ENCODE data around the gene TPP2. TPM values are rescaled to one million over a fixed set of nuclear protein-coding genes. Genes with fewer than 3 reads are reported as not detected.

TPP2 gene
- total and polyA plus RNA-seq, 3 donors from 2014 or later, result 86.2 to 171 (median 112) TPM

GRCh38 chr13:102556806-102557205 lies 40.0 kb upstream of the TPP2 start:
- no peak overlapping the region for H3K4me3 ChIP-seq
- no peaks in the 10 kb centered on the region for H3K9me3 ChIP-seq
- intact Hi-C loops (cut with DNase I; ENCODE audit: low total_unique reads), result no loop called here
- no peaks in the 10 kb centered on the region for H3K36me3 ChIP-seq (ENCODE audit: low read depth, missing control alignments)
- no peak for DNase-seq
- TF ChIP-seq POLR2A (IDR thresholded peaks at IDR 0.05), result no peak
- TF ChIP-seq, protein P1, sequence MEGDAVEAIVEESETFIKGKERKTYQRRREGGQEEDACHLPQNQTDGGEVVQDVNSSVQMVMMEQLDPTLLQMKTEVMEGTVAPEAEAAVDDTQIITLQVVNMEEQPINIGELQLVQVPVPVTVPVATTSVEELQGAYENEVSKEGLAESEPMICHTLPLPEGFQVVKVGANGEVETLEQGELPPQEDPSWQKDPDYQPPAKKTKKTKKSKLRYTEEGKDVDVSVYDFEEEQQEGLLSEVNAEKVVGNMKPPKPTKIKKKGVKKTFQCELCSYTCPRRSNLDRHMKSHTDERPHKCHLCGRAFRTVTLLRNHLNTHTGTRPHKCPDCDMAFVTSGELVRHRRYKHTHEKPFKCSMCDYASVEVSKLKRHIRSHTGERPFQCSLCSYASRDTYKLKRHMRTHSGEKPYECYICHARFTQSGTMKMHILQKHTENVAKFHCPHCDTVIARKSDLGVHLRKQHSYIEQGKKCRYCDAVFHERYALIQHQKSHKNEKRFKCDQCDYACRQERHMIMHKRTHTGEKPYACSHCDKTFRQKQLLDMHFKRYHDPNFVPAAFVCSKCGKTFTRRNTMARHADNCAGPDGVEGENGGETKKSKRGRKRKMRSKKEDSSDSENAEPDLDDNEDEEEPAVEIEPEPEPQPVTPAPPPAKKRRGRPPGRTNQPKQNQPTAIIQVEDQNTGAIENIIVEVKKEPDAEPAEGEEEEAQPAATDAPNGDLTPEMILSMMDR (IDR thresholded peaks at IDR 0.05), result no peak
- H3K4me1 ChIP-seq, result no peaks in the 10 kb centered on the region
- H3K27me3 ChIP-seq, result no peaks in the 10 kb centered on the region
- WGBS, 2 donors, result 58 to 60% methylated on average over 3 of the region's 3 CpGs
- H3K27ac ChIP-seq, result no peak overlapping the region

- no peak overlapping the region for H3K27ac ChIP-seq
- DNase-seq, result no peak
- no peaks in the 10 kb centered on the region for H3K27me3 ChIP-seq
- H3K4me3 ChIP-seq, result no peak overlapping the region
- H3K9me3 ChIP-seq, result no peaks in the 10 kb centered on the region
- H3K4me1 ChIP-seq, result no peaks in the 10 kb centered on the region
- WGBS, 2 donors, result 59% methylated on average over 2 of the region's 2 CpGs
- H3K36me3 ChIP-seq (ENCODE audit: low read depth, missing control alignments), result no peaks in the 10 kb centered on the region
- intact Hi-C loops (cut with DNase I; ENCODE audit: low total_unique reads), result no loop called here
- no peak for TF ChIP-seq POLR2A (IDR thresholded peaks at IDR 0.05)
- TF ChIP-seq, protein P1 (IDR thresholded peaks at IDR 0.05), result no peak
Observed at GRCh38 chr13:102558029-102558428, 38.8 kb upstream of the TPP2 start.

- no peak for DNase-seq
- H3K27ac ChIP-seq, result no peak overlapping the region
- H3K27me3 ChIP-seq, result no peaks in the 10 kb centered on the region
- H3K4me3 ChIP-seq, result no peak overlapping the region
- intact Hi-C loops (cut with DNase I; ENCODE audit: low total_unique reads), result no loop called here
- TF ChIP-seq, protein P1 (IDR thresholded peaks at IDR 0.05), result no peak
- no peak for TF ChIP-seq POLR2A (IDR thresholded peaks at IDR 0.05)
- no peaks in the 10 kb centered on the region for H3K36me3 ChIP-seq (ENCODE audit: low read depth, missing control alignments)
- no peaks in the 10 kb centered on the region for H3K4me1 ChIP-seq
- WGBS, 2 donors, result 72 to 74% methylated on average over 1 of the region's 1 CpG
- no peaks in the 10 kb centered on the region for H3K9me3 ChIP-seq
Observed at GRCh38 chr13:102561933-102562332, 34.9 kb upstream of the TPP2 start.

GRCh38 chr13:102563267-102563666 lies 33.5 kb upstream of the TPP2 start:
- Histone ChIP-seq H3K27me3 (no peaks in the 10 kb centered on the region), H3K4me1 (no peaks in the 10 kb centered on the region), H3K9me3 (no peaks in the 10 kb centered on the region), H3K27ac (no peak overlapping the region), H3K36me3 (ENCODE audit: low read depth, missing control alignments) (no peaks in the 10 kb centered on the region), H3K4me3 (no peak overlapping the region)
- WGBS, 2 donors, result 78 to 83% methylated on average over 2 of the region's 2 CpGs
- no peak for DNase-seq
- intact Hi-C loops (cut with DNase I; ENCODE audit: low total_unique reads), result no loop called here
- TF ChIP-seq, protein P1 (IDR thresholded peaks at IDR 0.05), result no peak
- TF ChIP-seq POLR2A (IDR thresholded peaks at IDR 0.05), result no peak

DNA sequence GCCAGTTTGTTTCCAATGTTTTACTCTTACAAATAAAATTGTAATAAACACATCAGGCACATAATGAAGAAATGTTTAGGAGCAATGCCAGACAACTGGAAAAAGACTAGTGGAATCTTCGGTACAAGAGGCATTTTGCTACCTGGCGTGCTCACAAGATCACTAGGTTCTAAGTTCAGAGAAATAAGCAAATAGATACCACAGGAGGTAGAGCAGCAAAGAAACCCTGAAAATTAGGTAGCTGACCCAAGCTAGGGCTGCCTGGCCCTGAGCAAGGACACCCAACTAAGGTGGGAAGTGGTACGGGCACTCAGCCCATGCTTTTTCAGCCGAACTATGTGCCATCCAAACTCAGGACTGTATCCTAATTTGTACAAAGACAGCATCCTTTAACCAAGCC lies 32.2 kb upstream of the TPP2 start:
- Histone ChIP-seq H3K36me3 (ENCODE audit: low read depth, missing control alignments) (no peaks in the 10 kb centered on the region), H3K9me3 (no peaks in the 10 kb centered on the region), H3K4me1 (no peaks in the 10 kb centered on the region), H3K4me3 (no peak overlapping the region), H3K27me3 (no peaks in the 10 kb centered on the region), H3K27ac (no peak overlapping the region)
- no peak for DNase-seq
- TF ChIP-seq, protein P1 (IDR thresholded peaks at IDR 0.05), result no peak
- no peak for TF ChIP-seq POLR2A (IDR thresholded peaks at IDR 0.05)
- WGBS, 2 donors, result 76 to 90% methylated on average over 4 of the region's 4 CpGs
- intact Hi-C loops (cut with DNase I; ENCODE audit: low total_unique reads), result no loop called here

Data from testis (tissue), 3 donors.